HG03280 (cell line): ENCODE results near the gene PIAS4.

Experiments
- ATAC-seq: cut with Tn5 transposase; IDR thresholded peaks from one replicate; pipeline ENCODE4 v1.9.1; 2021; ENCODE audit warnings: mild to moderate bottlenecking, moderate library complexity; ENCODE audit not compliant: unreplicated experiment

Gene PIAS4

GRCh38 chr19:4018775-4019504, 11.4 kb downstream of the PIAS4 start:
- ATAC-seq = no peak

- no peak for ATAC-seq
Observed at GRCh38 chr19:4019578-4019977, 12.0 kb downstream of the PIAS4 start.

GRCh38 chr19:4023600-4024398, 16.3 kb downstream of the PIAS4 start:
- ATAC-seq = no peak

- no peak for ATAC-seq
Observed at GRCh38 chr19:4025317-4025716, 17.8 kb downstream of the PIAS4 start.

- no peak for ATAC-seq
Observed at GRCh38 chr19:4027146-4027545, 19.6 kb downstream of the PIAS4 start.

GRCh38 chr19:4028334-4029246, 21.1 kb downstream of the PIAS4 start:
- ATAC-seq = no peak

GRCh38 chr19:4029247-4029614, 21.7 kb downstream of the PIAS4 start:
- ATAC-seq = no peak

GRCh38 chr19:4030552-4030951, 23.0 kb downstream of the PIAS4 start:
- no peak for ATAC-seq

- ATAC-seq = no peak
Observed at GRCh38 chr19:4030981-4031380, 23.4 kb downstream of the PIAS4 start.

- no peak for ATAC-seq
Observed at GRCh38 chr19:4031420-4031819, 23.9 kb downstream of the PIAS4 start.

- no peak for ATAC-seq
Observed at GRCh38 chr19:4032436-4032835, 24.9 kb downstream of the PIAS4 start.

GRCh38 chr19:4033028-4033956, 25.8 kb downstream of the PIAS4 start:
- ATAC-seq = no peak

- ATAC-seq = no peak
Observed at GRCh38 chr19:4034048-4035017, 26.8 kb downstream of the PIAS4 start.

GRCh38 chr19:4035018-4035566, 27.6 kb downstream of the PIAS4 start:
- ATAC-seq = no peak

- no peak for ATAC-seq
Observed at GRCh38 chr19:4035582-4035981, 28.0 kb downstream of the PIAS4 start.

GRCh38 chr19:4036576-4037300, 29.2 kb downstream of the PIAS4 start:
- ATAC-seq = no peak

- ATAC-seq = no peak
Observed at GRCh38 chr19:4037301-4037949, 29.9 kb downstream of the PIAS4 start.

- ATAC-seq = no peak
Observed at GRCh38 chr19:4038057-4038456, 30.5 kb downstream of the PIAS4 start.
